ENCODE measurements around the gene ZBTB21.
A peak's percentile ranks its signal among the peaks of the same experiment; 100 is the strongest.

The ZBTB21 gene

GRCh38 chr21:42009831-42010506, at the start of gene ZBTB21:
ZBTB21 (minus strand) TSS chr21:42010360; CDS start chr21:41994095, 16,265 bp downstream.
- peak; percentile 96 for DNase-seq

GRCh38 chr21:42059721-42060120, 49.6 kb upstream of the ZBTB21 start:
- no peak for DNase-seq

- no peak for DNase-seq
These were observed 49.0 kb upstream of the ZBTB21 start for GRCh38 chr21:42059141-42059540.

- DNase-seq, result no peak
These were observed 48.5 kb upstream of the ZBTB21 start for GRCh38 chr21:42058631-42059111.

- no peak for DNase-seq
These were observed 47.8 kb upstream of the ZBTB21 start for GRCh38 chr21:42057851-42058437.

- peak; percentile 25 for DNase-seq
These were observed 47.0 kb upstream of the ZBTB21 start for GRCh38 chr21:42056996-42057689.

- no peak for DNase-seq
These were observed 46.3 kb upstream of the ZBTB21 start for GRCh38 chr21:42056468-42056867.

GRCh38 chr21:42055425-42055824, 45.3 kb upstream of the ZBTB21 start:
- DNase-seq, result no peak

- no peak for DNase-seq
These were observed 41.6 kb upstream of the ZBTB21 start for GRCh38 chr21:42051788-42052187.

GRCh38 chr21:42049578-42050430, 39.6 kb upstream of the ZBTB21 start:
- DNase-seq, result no peak

GRCh38 chr21:42048870-42049577, 38.9 kb upstream of the ZBTB21 start:
- DNase-seq, result no peak

GRCh38 chr21:42047821-42048613, 37.9 kb upstream of the ZBTB21 start:
- no peak for DNase-seq

- DNase-seq, result no peak
These were observed 34.8 kb upstream of the ZBTB21 start for GRCh38 chr21:42044871-42045495.

GRCh38 chr21:42043961-42044360, 33.8 kb upstream of the ZBTB21 start:
- DNase-seq, result no peak

GRCh38 chr21:42043201-42043895, 33.2 kb upstream of the ZBTB21 start:
- DNase-seq, result no peak

- no peak for DNase-seq
These were observed 32.5 kb upstream of the ZBTB21 start for GRCh38 chr21:42042651-42043050.

- no peak for DNase-seq
These were observed 31.6 kb upstream of the ZBTB21 start for GRCh38 chr21:42041711-42042110.

- no peak for DNase-seq
These were observed 31.1 kb upstream of the ZBTB21 start for GRCh38 chr21:42041246-42041645.

GRCh38 chr21:42040411-42041180, 30.4 kb upstream of the ZBTB21 start:
- DNase-seq, result no peak

GRCh38 chr21:42039911-42040351, 29.8 kb upstream of the ZBTB21 start:
- DNase-seq, result no peak
